NT2/D1 (cell line): ENCODE results near the gene NF1.
"Not testable (repeated sequence)": the region's sequence is repeated elsewhere in the genome, so short reads cannot be mapped to it uniquely, and the experiment has no call there.

ENCODE experiments used
- SUZ12 ChIP-seq: IDR thresholded peaks from 2 replicates; pipeline ENCODE4 v1.6.1; 2011; ENCODE audit not compliant: insufficient read length, insufficient read depth; ENCODE audit errors: extremely low read depth
- ZNF274 ChIP-seq: IDR thresholded peaks from 2 replicates; pipeline ENCODE4 v1.6.1; 2011; ENCODE audit warnings: mild to moderate bottlenecking, low read depth, low read length

DNA sequence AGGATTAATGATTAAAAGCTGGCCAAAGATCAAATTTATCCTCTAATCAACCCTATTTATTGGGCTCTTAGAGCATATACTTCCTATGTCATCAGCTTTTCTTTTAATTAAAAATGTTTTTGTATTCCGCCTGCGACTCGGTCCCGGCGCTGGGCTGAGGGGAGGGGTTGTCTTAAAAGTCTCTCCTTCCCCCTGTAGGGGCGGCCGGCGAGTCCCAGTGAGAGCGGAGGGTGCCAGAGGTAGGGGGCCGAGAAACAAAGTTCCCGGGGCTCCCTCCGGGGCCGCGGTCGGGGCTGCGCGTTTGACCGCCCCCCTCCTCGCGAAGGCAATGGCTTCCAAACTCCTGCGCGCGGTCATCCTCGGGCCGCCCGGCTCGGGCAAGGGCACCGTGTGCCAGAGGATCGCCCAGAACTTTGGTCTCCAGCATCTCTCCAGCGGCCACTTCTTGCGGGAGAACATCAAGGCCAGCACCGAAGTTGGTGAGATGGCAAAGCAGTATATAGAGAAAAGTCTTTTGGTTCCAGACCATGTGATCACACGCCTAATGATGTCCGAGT, 250.5 kb downstream of the NF1 start:
- not testable (repeated sequence) for TF ChIP-seq ZNF274, SUZ12
